GM23338 (cell line): ENCODE results near the gene SNTB2. TPM values are rescaled to one million over a fixed set of nuclear protein-coding genes. Genes with fewer than 3 reads are reported as not detected.

Source experiments
- ATAC-seq: fragments of 200-7000 bp; cut with Tn5 transposase; 3 replicates; pipeline ENCODE4 v1.9.1; 2020
- DNase-seq: peaks from one replicate; pipeline ENCODE4 v3.0.0-alpha.2; 2015; ENCODE audit warnings: low spot score
- H2AFZ ChIP-seq: fragments of 200-600 bp; sonication (generic); 2 replicates; pipeline ENCODE4 v1.8.0; 2016; ENCODE audit warnings: antibody characterized with exemption, mild to moderate bottlenecking, moderate library complexity
- H3F3A ChIP-seq: fragments of 200-600 bp; sonication (generic); replicated peaks from 2 replicates; pipeline ENCODE4 v1.8.0; 2017; ENCODE audit warnings: antibody characterized with exemption, mixed run types, low read depth
- H3K27ac ChIP-seq: fragments of 200-600 bp; sonication (generic); 2 replicates; pipeline ENCODE4 v1.6.1; 2016; ENCODE audit warnings: low read depth
- H3K27me3 ChIP-seq: fragments of 200-600 bp; sonication (generic); 2 replicates; pipeline ENCODE4 v1.8.0; 2016; ENCODE audit warnings: mild to moderate bottlenecking, mixed run types, moderate library complexity; ENCODE audit not compliant: insufficient read depth
- H3K36me3 ChIP-seq: fragments of 200-600 bp; sonication (generic); 2 replicates; pipeline ENCODE4 v1.8.0; 2016; ENCODE audit warnings: mild to moderate bottlenecking; ENCODE audit not compliant: insufficient read depth
- H3K4me1 ChIP-seq: fragments of 200-600 bp; sonication (generic); 2 replicates; pipeline ENCODE4 v1.8.0; 2016; ENCODE audit warnings: mild to moderate bottlenecking, moderate library complexity; ENCODE audit not compliant: insufficient read depth
- H3K4me2 ChIP-seq: fragments of 200-600 bp; sonication (generic); 2 replicates; pipeline ENCODE4 v1.7.1; 2017; ENCODE audit warnings: mixed run types
- H3K4me3 ChIP-seq: fragments of 200-600 bp; sonication (generic); 2 replicates; pipeline ENCODE4 v1.6.1; 2016; ENCODE audit warnings: mixed run types
- H3K79me2 ChIP-seq: fragments of 200-600 bp; sonication (generic); replicated peaks from 2 replicates; pipeline ENCODE4 v1.8.0; 2017; ENCODE audit warnings: mild to moderate bottlenecking; ENCODE audit not compliant: insufficient read depth
- H3K9me2 ChIP-seq: fragments of 200-600 bp; sonication (generic); 2 replicates; pipeline ENCODE4 v1.8.0; 2017; ENCODE audit not compliant: insufficient read depth
- H4K20me1 ChIP-seq: fragments of 200-600 bp; sonication (generic); replicated peaks from 2 replicates; pipeline ENCODE4 v1.8.0; 2017; ENCODE audit warnings: mild to moderate bottlenecking; ENCODE audit not compliant: insufficient read depth
- H3K27ac Mint-ChIP-seq: 2 replicates; pipeline ENCODE4 v1.8.0; 2020; ENCODE audit warnings: inconsistent platforms, mild to moderate bottlenecking, moderate library complexity, mixed read lengths
- H3K27me3 Mint-ChIP-seq: 3 replicates; pipeline ENCODE4 v1.8.0; 2022; ENCODE audit warnings: low read depth, mild to moderate bottlenecking, moderate library complexity, mixed read lengths, inconsistent platforms; ENCODE audit not compliant: insufficient read depth, poor library complexity
- H3K36me3 Mint-ChIP-seq: 3 replicates; pipeline ENCODE4 v1.8.0; 2021; ENCODE audit warnings: low read depth, mild to moderate bottlenecking, inconsistent platforms, moderate library complexity, mixed read lengths
- H3K4me1 Mint-ChIP-seq: 3 replicates; pipeline ENCODE4 v1.8.0; 2020; ENCODE audit warnings: mild to moderate bottlenecking, inconsistent platforms, mixed read lengths
- H3K4me3 Mint-ChIP-seq: 3 replicates; pipeline ENCODE4 v1.8.0; 2021; ENCODE audit warnings: moderate library complexity, mild to moderate bottlenecking, inconsistent platforms, mixed read lengths
- H3K9me3 Mint-ChIP-seq: 3 replicates; pipeline ENCODE4 v1.8.0; 2020; ENCODE audit warnings: moderate library complexity, mild to moderate bottlenecking, inconsistent platforms, mixed read lengths
- CREB1 ChIP-seq: fragments of 250-450 bp; sonication (Bioruptor Pico); IDR thresholded peaks from 2 replicates; pipeline ENCODE4 v1.5.0; 2020; ENCODE audit warnings: low read depth, mild to moderate bottlenecking, moderate library complexity
- CTCF ChIP-seq, 2 experiments: fragments of 200-600 bp in 1 of 2; sonication (generic) in 1 of 2; conservative IDR thresholded peaks; 2 replicates each; pipeline versions ENCODE4 v1.5.1 to v1.6.1; 2016 to 2017; ENCODE audit warnings: antibody characterized with exemption in 2 of 2, low read depth in 2 of 2, mild to moderate bottlenecking in 2 of 2, moderate library complexity in 1 of 2
- ETS1 ChIP-seq: IDR thresholded peaks from 2 replicates; pipeline ENCODE4 v1.6.1; 2016; ENCODE audit warnings: antibody characterized with exemption
- EZH2 ChIP-seq: fragments of 200-600 bp; sonication (generic); IDR thresholded peaks from one replicate; pipeline ENCODE4 v1.8.0; 2017; ENCODE audit warnings: antibody characterized with exemption, mild to moderate bottlenecking, low read depth; ENCODE audit not compliant: unreplicated experiment
- EZH2phosphoT487 ChIP-seq: fragments of 200-600 bp; sonication (generic); IDR thresholded peaks from one replicate; pipeline ENCODE4 v1.8.1; 2018; ENCODE audit warnings: antibody characterized with exemption; ENCODE audit not compliant: unreplicated experiment
- JUNB ChIP-seq: IDR thresholded peaks from one replicate; pipeline ENCODE4 v1.6.1; 2016; ENCODE audit warnings: antibody characterized with exemption; ENCODE audit not compliant: unreplicated experiment
- NANOG ChIP-seq: IDR thresholded peaks from 2 replicates; pipeline ENCODE4 v1.6.1; 2016; ENCODE audit warnings: antibody characterized with exemption, borderline replicate concordance
- POLR2AphosphoS5 ChIP-seq: IDR thresholded peaks from 2 replicates; pipeline ENCODE4 v1.6.1; 2016; ENCODE audit warnings: antibody characterized with exemption, low read depth
- REST ChIP-seq: IDR thresholded peaks from one replicate; pipeline ENCODE4 v1.6.1; 2018; ENCODE audit warnings: antibody characterized with exemption; ENCODE audit not compliant: unreplicated experiment
- STAT1 ChIP-seq: IDR thresholded peaks from one replicate; pipeline ENCODE4 v1.6.1; 2016; ENCODE audit warnings: antibody characterized with exemption; ENCODE audit not compliant: unreplicated experiment
- ZNF114 ChIP-seq: fragments of 250-450 bp; sonication (Bioruptor Pico); IDR thresholded peaks from 2 replicates; pipeline ENCODE4 v1.5.0; 2020; ENCODE audit warnings: mild to moderate bottlenecking, moderate library complexity
- ZNF331 ChIP-seq: fragments of 250-450 bp; sonication (Bioruptor Pico); IDR thresholded peaks from 2 replicates; pipeline ENCODE4 v1.5.0; 2020; ENCODE audit warnings: low read depth, mild to moderate bottlenecking, moderate library complexity
- ZNF462 ChIP-seq: fragments of 250-450 bp; sonication (Bioruptor Pico); IDR thresholded peaks from 2 replicates; pipeline ENCODE4 v1.5.0; 2020; ENCODE audit warnings: mild to moderate bottlenecking, moderate library complexity
- polyA plus RNA-seq: library from polyadenylated mRNA; unstranded; fragments of >200 nt; fragmentation: Nextera tagmentation; extraction: Ambion mirVana; gene quantifications from 2 replicates; pipeline ENCODE4 v1.2.1, GENCODE V29; 2016
- total RNA-seq: library from RNA; depleted of rRNA; stranded (reverse); fragments of >200 nt; shearing (Covaris generic); gene quantifications from 2 replicates; pipeline ENCODE4 v1.2.3, GENCODE V29; 2014

The SNTB2 gene
- total and polyA plus RNA-seq, 2 experiments from 2014 or later: 4.8 to 42.7 TPM

GRCh38 chr16:69349536-69349935 lies 162.6 kb downstream of the SNTB2 start:
- H3K27me3 Mint-ChIP-seq: peaks cover 5% of the 10 kb centered on the region
- TF ChIP-seq REST: no peak
- no peak for TF ChIP-seq POLR2AphosphoS5
- TF ChIP-seq ZNF462: no peak
- TF ChIP-seq EZH2: no peak
- no peak for TF ChIP-seq ZNF114 (CRISPR knock-in tag)
- TF ChIP-seq CTCF (conservative IDR thresholded peaks at IDR 0.05; ENCODE audit: low read depth in 2 of 2): no peak
- no peak for TF ChIP-seq JUNB
- TF ChIP-seq NANOG: no peak
- TF ChIP-seq ETS1: no peak
- TF ChIP-seq STAT1: no peak
- no peak for TF ChIP-seq ZNF331 (CRISPR knock-in tag)
- TF ChIP-seq EZH2phosphoT487: no peak
- TF ChIP-seq CREB1 (CRISPR knock-in tag): no peak
- no peaks in the 10 kb centered on the region for H3K36me3 ChIP-seq
- H3K4me3 Mint-ChIP-seq: no peak overlapping the region
- no peak overlapping the region for H2AFZ ChIP-seq
- no peak overlapping the region for H3K4me2 ChIP-seq
- H3K4me1 Mint-ChIP-seq: no peaks in the 10 kb centered on the region
- no peak overlapping the region for H3K27ac Mint-ChIP-seq
- H4K20me1 ChIP-seq: no peaks in the 10 kb centered on the region; the same call in 1 of the 2 replicates
- DNase-seq: no peak
- no peaks in the 10 kb centered on the region for H3K9me3 Mint-ChIP-seq
- H3K4me1 ChIP-seq: no peaks in the 10 kb centered on the region
- H3F3A ChIP-seq: no peaks in the 10 kb centered on the region
- H3K36me3 Mint-ChIP-seq: peaks cover 3% of the 10 kb centered on the region; the same call in 1 of the 3 replicates
- H3K79me2 ChIP-seq: no peaks in the 10 kb centered on the region
- no peak overlapping the region for H3K4me3 ChIP-seq
- H3K27ac ChIP-seq: no peak overlapping the region
- no peaks in the 10 kb centered on the region for H3K27me3 ChIP-seq
- ATAC-seq: no peak
- no peaks in the 10 kb centered on the region for H3K9me2 ChIP-seq
